ENCODE data around the gene TTC39B. TPM values are rescaled to one million over a fixed set of nuclear protein-coding genes. Genes with fewer than 3 reads are reported as not detected.

The TTC39B gene
- total RNA-seq, 1 donor from 2014 or later: 6.6 TPM

GRCh38 chr9:15182730-15183129, 124.3 kb downstream of the TTC39B start:
- Mint-ChIP-seq H3K36me3 (ENCODE audit: insufficient read depth) (no peaks in the 10 kb centered on the region), H3K27ac (no peak overlapping the region), H3K9me3 (ENCODE audit: low read depth) (no peaks in the 10 kb centered on the region), H3K4me1 (ENCODE audit: low read depth) (no peaks in the 10 kb centered on the region), H3K4me3 (ENCODE audit: low read depth) (no peak overlapping the region), H3K27me3 (no peaks in the 10 kb centered on the region)
- DNase-seq (ENCODE audit: low spot score, unreplicated experiment): no peak
- no peak for TF ChIP-seq CTCF (IDR thresholded peaks at IDR 0.05; ENCODE audit: unreplicated experiment)

- H3K27me3 Mint-ChIP-seq: no peaks in the 10 kb centered on the region
- no peak overlapping the region for H3K4me3 Mint-ChIP-seq (ENCODE audit: low read depth)
- no peak for DNase-seq (ENCODE audit: low spot score, unreplicated experiment)
- no peaks in the 10 kb centered on the region for H3K9me3 Mint-ChIP-seq (ENCODE audit: low read depth)
- H3K36me3 Mint-ChIP-seq (ENCODE audit: insufficient read depth): no peaks in the 10 kb centered on the region
- no peak for TF ChIP-seq CTCF (IDR thresholded peaks at IDR 0.05; ENCODE audit: unreplicated experiment)
- no peak overlapping the region for H3K27ac Mint-ChIP-seq
- H3K4me1 Mint-ChIP-seq (ENCODE audit: low read depth): no peaks in the 10 kb centered on the region
Observed at GRCh38 chr9:15182101-15182551, 124.9 kb downstream of the TTC39B start.

GRCh38 chr9:15180124-15180523, 126.9 kb downstream of the TTC39B start:
- no peaks in the 10 kb centered on the region for H3K4me1 Mint-ChIP-seq (ENCODE audit: low read depth)
- peaks cover 2% of the 10 kb centered on the region for H3K36me3 Mint-ChIP-seq (ENCODE audit: insufficient read depth)
- no peak for TF ChIP-seq CTCF (IDR thresholded peaks at IDR 0.05; ENCODE audit: unreplicated experiment)
- DNase-seq (ENCODE audit: low spot score, unreplicated experiment): no peak
- H3K27ac Mint-ChIP-seq: no peak overlapping the region
- H3K27me3 Mint-ChIP-seq: no peaks in the 10 kb centered on the region
- H3K4me3 Mint-ChIP-seq (ENCODE audit: low read depth): no peak overlapping the region
- H3K9me3 Mint-ChIP-seq (ENCODE audit: low read depth): no peaks in the 10 kb centered on the region

- no peak for DNase-seq (ENCODE audit: low spot score, unreplicated experiment)
- no peaks in the 10 kb centered on the region for H3K4me1 Mint-ChIP-seq (ENCODE audit: low read depth)
- peaks cover 2% of the 10 kb centered on the region for H3K36me3 Mint-ChIP-seq (ENCODE audit: insufficient read depth)
- no peaks in the 10 kb centered on the region for H3K27me3 Mint-ChIP-seq
- H3K9me3 Mint-ChIP-seq (ENCODE audit: low read depth): no peaks in the 10 kb centered on the region
- TF ChIP-seq CTCF (IDR thresholded peaks at IDR 0.05; ENCODE audit: unreplicated experiment): no peak
- H3K4me3 Mint-ChIP-seq (ENCODE audit: low read depth): no peak overlapping the region
- H3K27ac Mint-ChIP-seq: no peak overlapping the region
Observed at GRCh38 chr9:15178631-15179030, 128.4 kb downstream of the TTC39B start.

GRCh38 chr9:15176836-15177235, 130.2 kb downstream of the TTC39B start:
- H3K36me3 Mint-ChIP-seq (ENCODE audit: insufficient read depth): peaks cover 2% of the 10 kb centered on the region
- DNase-seq (ENCODE audit: low spot score, unreplicated experiment): no peak
- H3K9me3 Mint-ChIP-seq (ENCODE audit: low read depth): no peaks in the 10 kb centered on the region
- TF ChIP-seq CTCF (IDR thresholded peaks at IDR 0.05; ENCODE audit: unreplicated experiment): no peak
- H3K4me1 Mint-ChIP-seq (ENCODE audit: low read depth): no peaks in the 10 kb centered on the region
- H3K27ac Mint-ChIP-seq: no peak overlapping the region
- H3K27me3 Mint-ChIP-seq: no peaks in the 10 kb centered on the region
- no peak overlapping the region for H3K4me3 Mint-ChIP-seq (ENCODE audit: low read depth)

Measured in progenitor cell of endocrine pancreas (in vitro differentiated cells).